Peyer's patch (tissue), 4 donors: ENCODE results near the gene PLD1. TPM values are rescaled to one million over a fixed set of nuclear protein-coding genes. Genes with fewer than 3 reads are reported as not detected.

Source experiments
- DNase-seq, 3 donors: peaks; one replicate each; pipeline ENCODE4 v3.0.0-alpha.2; 2017 to 2019
- H3K27ac ChIP-seq, 4 donors: fragments of 200-600 bp; sonication (generic); one replicate each; pipeline ENCODE4 v1.5.1; 2016 to 2019
- H3K27me3 ChIP-seq, 2 donors: fragments of 200-600 bp; sonication (generic); one replicate each; pipeline ENCODE4 v1.5.1; 2019
- H3K36me3 ChIP-seq, 3 donors: fragments of 200-600 bp; sonication (generic); one replicate each; pipeline ENCODE4 v1.5.1; 2016 to 2019
- H3K4me1 ChIP-seq, 4 donors: fragments of 200-600 bp; sonication (generic); one replicate each; pipeline ENCODE4 v1.5.1; 2016 to 2019
- H3K4me3 ChIP-seq, 4 donors: fragments of 200-600 bp; sonication (generic); 1 replicate in 3 of 4; 2 replicates in 1 of 4; pipeline ENCODE4 v1.5.1; 2016 to 2019; ENCODE audit warnings: mild to moderate bottlenecking in 1 of 4
- H3K9me3 ChIP-seq, 4 donors: fragments of 200-600 bp; sonication (generic); one replicate each; pipeline ENCODE4 v1.5.1; 2016 to 2019; ENCODE audit warnings: mild to moderate bottlenecking in 1 of 4
- CTCF ChIP-seq, 6 experiments: fragments of 450-650 bp in 4 of 6; fragments of 200-600 bp in 2 of 6; sonication (generic) in 1 of 6; IDR thresholded peaks; one replicate each; pipeline ENCODE4 v1.5.1; 2017 to 2019; ENCODE audit warnings: antibody characterized with exemption in 6 of 6, mild to moderate bottlenecking in 3 of 6, moderate library complexity in 1 of 6
- POLR2A ChIP-seq, 2 donors: fragments of 450-650 bp; IDR thresholded peaks; one replicate each; pipeline ENCODE4 v1.5.1; 2017; ENCODE audit warnings: antibody characterized with exemption in 2 of 2, mild to moderate bottlenecking in 2 of 2, moderate library complexity in 2 of 2
- total RNA-seq, 4 donors: library from RNA; depleted of rRNA; stranded (reverse); fragments of >200 nt; gene quantifications; one replicate each; pipeline ENCODE4 v1.1.0, GENCODE V29; 2016

The PLD1 gene
- total RNA-seq, 4 donors from 2014 or later: 120 to 218 (median 187) TPM

- no peak overlapping the region for H3K4me3 ChIP-seq
- H3K36me3 ChIP-seq: peaks cover 0 to 33% (median 0%) of the 10 kb centered on the region in 3 donors
- no peak for DNase-seq
- H3K27ac ChIP-seq: no peak overlapping the region
- H3K27me3 ChIP-seq: no peaks in the 10 kb centered on the region
- H3K4me1 ChIP-seq: peaks cover 0 to 27% (median 0%) of the 10 kb centered on the region in 4 donors
- no peaks in the 10 kb centered on the region for H3K9me3 ChIP-seq
- TF ChIP-seq POLR2A (IDR thresholded peaks at IDR 0.05): no peak
- TF ChIP-seq CTCF (IDR thresholded peaks at IDR 0.05): no peak
These were observed 136.3 kb downstream of the PLD1 start for GRCh38 chr3:171673951-171674350.

GRCh38 chr3:171672538-171672937 lies 137.7 kb downstream of the PLD1 start:
- Histone ChIP-seq H3K9me3 (no peaks in the 10 kb centered on the region), H3K4me3 (no peak overlapping the region), H3K27ac (no peak overlapping the region), H3K36me3 (peaks cover 0 to 46% (median 0%) of the 10 kb centered on the region in 3 donors), H3K4me1 (peaks cover 0 to 13% (median 0%) of the 10 kb centered on the region in 4 donors), H3K27me3 (no peaks in the 10 kb centered on the region)
- TF ChIP-seq CTCF (IDR thresholded peaks at IDR 0.05): no peak
- no peak for TF ChIP-seq POLR2A (IDR thresholded peaks at IDR 0.05)
- DNase-seq: no peak

GRCh38 chr3:171672124-171672523 lies 138.2 kb downstream of the PLD1 start:
- peaks cover 0 to 50% (median 0%) of the 10 kb centered on the region in 3 donors for H3K36me3 ChIP-seq
- peaks cover 0 to 11% (median 0%) of the 10 kb centered on the region in 4 donors for H3K4me1 ChIP-seq
- no peaks in the 10 kb centered on the region for H3K9me3 ChIP-seq
- TF ChIP-seq CTCF (IDR thresholded peaks at IDR 0.05): no peak
- no peak for TF ChIP-seq POLR2A (IDR thresholded peaks at IDR 0.05)
- no peak overlapping the region for H3K27ac ChIP-seq
- no peak for DNase-seq
- H3K4me3 ChIP-seq: no peak overlapping the region
- H3K27me3 ChIP-seq: no peaks in the 10 kb centered on the region

GRCh38 chr3:171671709-171672108 lies 138.6 kb downstream of the PLD1 start:
- Histone ChIP-seq H3K27ac (no peak overlapping the region), H3K4me1 (peaks cover 0 to 9% (median 0%) of the 10 kb centered on the region in 4 donors), H3K4me3 (no peak overlapping the region), H3K36me3 (peaks cover 0 to 54% (median 0%) of the 10 kb centered on the region in 3 donors), H3K27me3 (no peaks in the 10 kb centered on the region), H3K9me3 (no peaks in the 10 kb centered on the region)
- TF ChIP-seq CTCF (IDR thresholded peaks at IDR 0.05) (no peak), POLR2A (IDR thresholded peaks at IDR 0.05) (no peak)
- no peak for DNase-seq

GRCh38 chr3:171666516-171666915 lies 143.8 kb downstream of the PLD1 start:
- Histone ChIP-seq H3K4me3 (no peak overlapping the region), H3K36me3 (peaks cover 0 to 81% (median 0%) of the 10 kb centered on the region in 3 donors), H3K27ac (no peak overlapping the region), H3K27me3 (no peaks in the 10 kb centered on the region), H3K9me3 (no peaks in the 10 kb centered on the region), H3K4me1 (no peaks in the 10 kb centered on the region)
- TF ChIP-seq CTCF (IDR thresholded peaks at IDR 0.05) (no peak), POLR2A (IDR thresholded peaks at IDR 0.05) (no peak)
- no peak for DNase-seq

- no peak for DNase-seq
- TF ChIP-seq POLR2A (IDR thresholded peaks at IDR 0.05) (no peak), CTCF (IDR thresholded peaks at IDR 0.05) (no peak)
- no peak overlapping the region for H3K27ac ChIP-seq
These were observed 146.5 kb downstream of the PLD1 start for GRCh38 chr3:171663805-171664204.

More at GRCh38 chr3:171663805-171664204, 146.5 kb downstream of the PLD1 start:
- H3K36me3 ChIP-seq: peaks cover 0 to 94% (median 4%) of the 10 kb centered on the region in 3 donors
- no peaks in the 10 kb centered on the region for H3K27me3 ChIP-seq
- no peaks in the 10 kb centered on the region for H3K4me1 ChIP-seq
- H3K9me3 ChIP-seq: no peaks in the 10 kb centered on the region
- no peak overlapping the region for H3K4me3 ChIP-seq
